Measurements from ENCODE around the gene CSF2. TPM values are rescaled to one million over a fixed set of nuclear protein-coding genes. Genes with fewer than 3 reads are reported as not detected.

Gene CSF2
- total RNA-seq, 1 experiment from 2014 or later = 0.30 TPM

GRCh38 chr5:132055441-132055807, 18.2 kb upstream of the CSF2 start:
- Histone ChIP-seq H3K27ac (ENCODE audit: low read depth, low read length) (no peak overlapping the region), H3K9ac (ENCODE audit: low read length) (no peak overlapping the region), H3K9me3 (ENCODE audit: control insufficient read depth in 1 of 2, insufficient read depth in 1 of 2, low read depth in 1 of 2, low read length in 2 of 2) (no peaks in the 10 kb centered on the region), H3K79me2 (ENCODE audit: insufficient read depth, low read length) (no peaks in the 10 kb centered on the region), H3K36me3 (ENCODE audit: control insufficient read depth in 1 of 2, insufficient read depth in 2 of 2, low read length in 2 of 2) (no peaks in the 10 kb centered on the region), H4K20me1 (ENCODE audit: insufficient read depth) (no peaks in the 10 kb centered on the region), H3K27me3 (ENCODE audit: insufficient read depth, low read length) (no peaks in the 10 kb centered on the region), H3K9me2 (ENCODE audit: insufficient read depth) (no peaks in the 10 kb centered on the region), H3K4me3 (replicated peaks in 1 of 2; ENCODE audit: low read depth in 1 of 2, low read length in 2 of 2) (no peak overlapping the region), H3K4me2 (ENCODE audit: low read length) (no peak overlapping the region), H2AFZ (ENCODE audit: low read depth, low read length, poor library complexity, severe bottlenecking) (no peak overlapping the region), H3K4me1 (ENCODE audit: control insufficient read depth in 1 of 2, insufficient read depth in 2 of 2, low read length in 2 of 2) (no peaks in the 10 kb centered on the region)
- DNase-seq (ENCODE audit: low read depth, low spot score) (no peak), ATAC-seq (no peak)
- RAD21 ChIA-PET (ENCODE audit: low non-redundant PET in 1 of 2, low total read pairs in 2 of 2, uncharacterized antibody in 2 of 2, unreplicated experiment in 2 of 2) = no interaction called here
- POLR2A ChIA-PET = no interaction called here
- CTCF ChIA-PET = interaction anchor here (0.8 kb wide), 1 partner anchor 8 kb away, joined by 3 read pairs; no protein-coding TSS in a partner anchor
- no TSS peak for BruUV-seq (replicated peaks)
- intact Hi-C loops (cut with micrococcal nuclease) = no loop called here
- TF ChIP-seq REST (IDR thresholded peaks at IDR 0.05; ENCODE audit: low read depth) (no peak), ZFX (IDR thresholded peaks at IDR 0.05) (no peak), SP1 (IDR thresholded peaks at IDR 0.05; ENCODE audit: low read depth) (no peak), JUND (IDR thresholded peaks at IDR 0.05) (no peak), TCF7L2 (IDR thresholded peaks at IDR 0.05; ENCODE audit: borderline replicate concordance, extremely low read depth, insufficient read depth, insufficient read length) (no peak), RAD21 (IDR thresholded peaks at IDR 0.05; ENCODE audit: low read depth) (no peak), FOSL1 (IDR thresholded peaks at IDR 0.05; ENCODE audit: low read depth) (no peak), CTCF (IDR thresholded peaks at IDR 0.05 in 2 of 3, conservative IDR thresholded peaks at IDR 0.05 in 1 of 3; ENCODE audit: borderline replicate concordance in 1 of 3, insufficient read depth in 1 of 3, low read depth in 2 of 3, low read length in 2 of 3) (no peak), SRF (IDR thresholded peaks at IDR 0.05; ENCODE audit: low read depth) (no peak), CEBPB (IDR thresholded peaks at IDR 0.05; ENCODE audit: low read depth) (no peak), ATF3 (IDR thresholded peaks at IDR 0.05) (no peak), ELF1 (IDR thresholded peaks at IDR 0.05; ENCODE audit: borderline replicate concordance, low read depth) (no peak), ZBTB33 (IDR thresholded peaks at IDR 0.05; ENCODE audit: extremely low read depth, insufficient replicate concordance, low read length) (no peak)
- TF ChIP-seq, protein P1, sequence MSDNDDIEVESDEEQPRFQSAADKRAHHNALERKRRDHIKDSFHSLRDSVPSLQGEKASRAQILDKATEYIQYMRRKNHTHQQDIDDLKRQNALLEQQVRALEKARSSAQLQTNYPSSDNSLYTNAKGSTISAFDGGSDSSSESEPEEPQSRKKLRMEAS (IDR thresholded peaks at IDR 0.05) = no peak

All from HCT116 (cell line).